Left colon (tissue), 2 donors: ENCODE results near the gene STK32B. TPM values are rescaled to one million over a fixed set of nuclear protein-coding genes. Genes with fewer than 3 reads are reported as not detected.

Experiments
- ATAC-seq: fragments of 200-7000 bp; cut with Tn5 transposase; one replicate; pipeline ENCODE4 v1.9.1; 2020; ENCODE audit warnings: mild to moderate bottlenecking, moderate library complexity
- DNase-seq, 2 donors: peaks; one replicate each; pipeline ENCODE4 v3.0.0-alpha.2; 2020
- intact Hi-C, 2 donors: fragments of 100-400 bp; cut with DNase I in 1 of 2; cut with micrococcal nuclease in 1 of 2; formaldehyde crosslinking; loops; one replicate each; pipeline versions ENCODE4 v1.11.2 to v1.14.0; 2022; cut with DNase I, micrococcal nuclease
- total RNA-seq, 2 donors: library from RNA; stranded (reverse); fragmentation: NEBNext Ultra II Directional; extraction: Animal tissue kit (Norgen Biotek cat#: 25700); gene quantifications; one replicate each; pipeline ENCODE4 v1.2.1, GENCODE V29; 2021
- donor health status: DM: no; HTN: no; CAD: no.
- donor health status: DM: yes; HTN: yes; CAD: no.

The STK32B gene
- total RNA-seq, 2 donors from 2014 or later: 0.40 to 0.78 TPM

DNA sequence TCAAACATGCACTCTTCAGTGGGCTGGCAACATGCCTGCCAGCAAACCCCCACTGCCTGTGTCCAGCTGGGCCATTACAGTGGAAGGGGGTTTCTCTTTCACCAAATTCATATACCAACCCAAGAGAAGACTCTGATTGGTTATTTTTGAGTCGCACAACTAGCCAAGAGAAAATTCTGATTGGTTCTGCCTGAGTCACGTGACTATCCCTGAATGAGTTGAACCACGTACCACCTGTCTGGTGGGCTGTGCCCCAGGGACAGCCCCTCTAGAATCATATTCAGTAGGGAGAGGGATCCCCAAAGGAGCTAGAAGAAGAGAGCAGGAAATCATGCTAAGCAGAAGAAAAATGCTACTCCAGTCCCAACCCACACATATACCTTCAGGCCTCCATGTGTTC lies 313.1 kb downstream of the STK32B start:
- ATAC-seq (no peak), DNase-seq (no peak)
- intact Hi-C loops: no loop called here

DNA sequence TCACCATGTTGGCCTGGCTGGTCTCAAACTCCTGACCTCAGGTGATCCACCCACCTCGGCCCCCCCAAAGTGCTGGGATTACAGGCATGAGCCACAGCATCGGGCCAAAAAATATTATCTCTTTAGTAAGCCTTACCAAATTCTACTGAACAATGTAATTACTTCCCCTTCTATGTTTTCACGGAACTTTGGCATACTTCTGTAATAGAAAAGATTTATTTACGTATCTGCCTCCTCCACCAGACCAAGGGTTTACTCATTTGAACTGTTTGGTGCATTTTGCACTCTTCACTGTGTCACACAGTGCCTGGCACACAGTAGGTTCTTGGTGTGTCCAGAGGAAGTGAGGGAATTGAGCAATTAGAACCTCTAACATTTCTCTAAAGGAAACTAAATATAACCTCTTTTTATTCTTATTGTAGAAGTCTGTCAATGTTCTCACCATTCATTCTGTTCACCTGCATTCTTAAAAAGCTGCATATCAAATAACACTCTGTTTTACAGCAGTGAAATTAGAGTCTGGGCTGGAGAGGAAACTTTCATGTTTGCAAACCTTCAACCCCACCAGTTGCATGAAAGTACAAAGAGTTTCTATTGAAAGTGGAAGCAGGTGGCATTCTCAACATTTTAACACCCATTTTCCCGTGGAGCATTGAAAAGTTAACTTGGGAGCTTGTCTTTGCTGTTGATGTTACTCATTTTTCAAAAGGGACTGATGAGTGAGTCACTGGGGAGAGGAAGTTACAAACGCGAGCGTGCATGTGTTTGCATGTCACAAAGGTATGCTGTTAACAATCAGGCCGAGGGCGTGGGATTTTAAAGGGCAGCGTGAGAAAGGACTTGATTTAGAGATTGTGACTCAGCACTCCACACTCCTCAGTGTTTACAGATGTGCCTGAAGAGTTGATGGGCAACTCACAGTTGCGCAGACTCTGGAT lies 314.1 kb downstream of the STK32B start:
- peak; percentile 72 for ATAC-seq
- no peak for DNase-seq

DNA sequence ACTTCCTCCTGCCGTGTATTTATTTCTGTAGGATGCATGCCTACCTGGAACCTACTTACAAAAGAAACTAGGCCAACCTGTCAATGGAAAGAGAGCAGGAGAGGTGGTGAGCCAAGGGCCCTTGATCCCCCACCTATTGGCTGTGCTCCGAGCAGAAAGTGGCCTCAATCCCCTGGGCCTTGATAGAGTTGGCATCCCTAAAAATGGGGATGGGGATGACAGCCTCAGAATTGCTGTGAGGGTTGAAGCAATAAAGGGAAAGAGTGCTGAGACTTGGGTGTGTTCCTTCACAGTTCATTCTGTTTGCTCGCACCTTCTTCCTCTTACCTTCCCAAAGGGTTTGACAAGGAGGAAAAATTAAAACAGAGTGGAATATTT lies 314.7 kb downstream of the STK32B start:
- DNase-seq (no peak), ATAC-seq (no peak)
- intact Hi-C loops: no loop called here

More for the DNA sequence above, 314.1 kb downstream of the STK32B start:
- intact Hi-C loops: no loop called here

DNA sequence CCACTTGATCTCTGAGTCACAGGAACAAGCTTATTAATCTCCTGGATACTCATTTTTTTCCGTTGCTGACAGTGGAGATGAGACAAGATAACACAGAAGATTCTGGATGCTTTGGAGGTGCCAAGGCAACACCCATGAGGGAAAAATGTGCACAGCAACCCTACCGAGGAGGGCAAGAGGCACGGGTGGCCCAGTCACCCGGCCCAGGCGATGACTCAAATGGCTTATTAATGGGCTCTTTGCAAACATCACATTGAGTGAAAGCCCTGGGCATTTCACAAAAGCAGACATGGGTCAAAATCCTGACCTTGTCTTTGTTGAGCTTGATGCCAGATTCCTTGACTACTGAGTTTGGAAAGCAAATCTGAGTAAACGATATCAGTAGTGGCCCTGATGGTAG lies 315.1 kb downstream of the STK32B start:
- intact Hi-C loops: no loop called here
- DNase-seq (no peak), ATAC-seq (no peak)

DNA sequence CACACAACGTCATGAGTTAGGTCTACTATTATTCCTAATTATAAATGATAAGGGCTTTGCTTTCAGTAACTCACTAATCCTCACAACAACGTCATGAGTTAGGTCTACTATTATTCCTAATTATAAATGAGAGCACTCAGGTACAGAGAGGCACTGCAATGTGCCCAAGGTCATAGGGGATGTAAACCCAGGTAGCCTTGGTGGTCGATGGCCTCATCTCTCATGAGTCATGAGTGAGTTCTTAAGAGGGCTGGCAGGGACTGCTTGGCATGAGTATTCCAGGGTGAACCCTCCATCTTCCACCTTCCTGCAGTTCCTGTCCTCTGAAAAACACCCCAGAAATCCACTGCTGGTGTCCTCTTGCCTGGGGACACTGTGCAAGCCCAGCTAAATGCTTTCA lies 317.1 kb downstream of the STK32B start:
- ATAC-seq (no peak), DNase-seq (no peak)
- intact Hi-C loops: no loop called here

DNA sequence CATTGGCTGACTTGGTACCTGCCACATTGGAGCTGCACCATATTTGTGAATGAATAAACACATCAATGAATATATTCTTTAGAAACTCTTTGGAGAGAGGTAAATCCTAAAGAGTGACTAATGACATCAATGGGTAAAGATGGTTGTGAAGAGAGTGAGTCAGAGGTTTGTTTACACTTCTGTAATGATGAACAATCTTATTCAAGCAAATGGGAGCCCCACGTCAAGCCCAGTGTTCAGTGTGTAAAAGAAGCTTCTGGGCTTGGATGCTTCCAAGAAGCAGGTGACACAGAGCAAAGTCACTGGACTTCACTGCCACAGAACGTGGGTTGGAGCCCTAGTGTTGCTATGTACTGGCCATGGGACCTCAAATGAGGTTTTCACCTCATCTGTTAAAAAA lies 319.0 kb downstream of the STK32B start:
- ATAC-seq: no peak
- DNase-seq: no peak
- intact Hi-C loops: no loop called here

DNA sequence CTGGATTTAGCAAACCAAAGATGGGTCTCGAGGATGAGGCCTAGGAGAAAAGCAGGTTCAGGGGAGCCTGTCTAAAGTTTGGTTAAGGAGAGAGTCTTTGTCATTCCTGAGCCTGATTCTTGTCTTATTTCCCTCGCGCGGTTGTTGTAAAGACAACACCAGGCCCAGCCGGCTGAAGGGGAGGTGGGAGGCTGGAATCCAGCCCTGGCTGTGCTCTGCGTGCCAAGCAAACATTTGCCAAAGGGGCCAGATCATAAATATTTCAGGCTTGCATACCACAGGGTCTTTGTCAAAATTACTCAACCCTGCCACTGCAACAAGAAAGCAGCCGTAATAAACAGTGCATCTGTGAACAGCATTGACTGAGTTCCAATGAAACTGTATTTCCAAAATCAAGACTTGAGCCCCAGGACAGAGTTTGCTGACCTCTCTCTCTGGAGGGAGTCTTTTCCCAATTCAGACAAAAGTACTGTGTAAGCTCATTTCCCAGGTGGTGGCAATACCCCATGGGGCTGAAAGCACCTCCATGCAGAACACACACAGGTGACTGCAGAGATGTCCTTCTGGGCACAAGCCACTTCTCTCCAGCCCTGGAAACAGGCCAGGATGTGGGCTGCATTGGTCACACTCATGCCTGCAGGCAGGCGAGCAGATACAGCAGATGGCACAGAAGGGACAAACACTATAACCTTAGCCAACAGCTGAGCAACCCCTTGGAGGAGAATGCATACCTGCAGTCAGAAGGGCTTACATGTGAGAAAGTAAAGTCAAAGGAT lies 320.3 kb downstream of the STK32B start:
- ATAC-seq (no peak), DNase-seq (no peak)
- intact Hi-C loops: no loop called here

DNA sequence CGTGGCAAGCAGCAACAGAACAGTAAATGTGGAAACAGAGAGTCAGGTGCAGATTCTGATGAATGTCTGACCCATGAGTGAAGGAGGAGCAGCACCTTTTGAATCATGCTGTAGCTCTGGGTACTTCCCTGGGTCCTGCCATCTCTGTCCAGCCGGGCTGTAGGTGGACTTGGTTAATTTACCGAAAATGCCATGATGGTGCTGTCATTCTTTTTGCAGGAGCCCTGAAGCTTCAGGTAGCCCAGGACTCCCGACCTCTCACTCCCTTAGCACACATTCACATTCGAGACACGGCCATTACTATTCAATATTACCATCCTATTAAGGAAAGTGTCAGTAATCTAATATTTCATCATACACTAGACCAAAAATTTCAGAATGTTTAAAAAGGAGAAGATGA lies 320.9 kb downstream of the STK32B start:
- DNase-seq (no peak), ATAC-seq (no peak)
- intact Hi-C loops: no loop called here

DNA sequence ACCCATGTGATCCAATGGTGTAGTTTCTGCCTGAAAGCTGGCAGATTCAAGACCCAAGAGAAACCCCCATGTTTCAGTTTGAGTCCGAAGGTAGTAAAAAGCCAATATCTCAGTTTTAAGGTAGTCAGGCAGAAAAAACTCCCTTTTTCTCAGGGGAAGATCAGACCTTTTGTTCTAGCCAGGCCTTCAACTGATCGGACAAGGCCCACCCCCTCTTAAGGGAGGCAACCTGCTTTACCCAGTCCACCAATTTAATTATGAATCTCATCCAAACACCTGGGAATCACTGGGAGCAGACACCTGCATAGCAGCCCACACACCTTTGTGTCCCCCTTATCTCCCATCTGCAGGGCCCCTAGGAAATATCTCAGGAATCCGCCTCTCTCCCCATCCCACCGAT lies 322.0 kb downstream of the STK32B start:
- ATAC-seq (no peak), DNase-seq (no peak)
- intact Hi-C loops: no loop called here

DNA sequence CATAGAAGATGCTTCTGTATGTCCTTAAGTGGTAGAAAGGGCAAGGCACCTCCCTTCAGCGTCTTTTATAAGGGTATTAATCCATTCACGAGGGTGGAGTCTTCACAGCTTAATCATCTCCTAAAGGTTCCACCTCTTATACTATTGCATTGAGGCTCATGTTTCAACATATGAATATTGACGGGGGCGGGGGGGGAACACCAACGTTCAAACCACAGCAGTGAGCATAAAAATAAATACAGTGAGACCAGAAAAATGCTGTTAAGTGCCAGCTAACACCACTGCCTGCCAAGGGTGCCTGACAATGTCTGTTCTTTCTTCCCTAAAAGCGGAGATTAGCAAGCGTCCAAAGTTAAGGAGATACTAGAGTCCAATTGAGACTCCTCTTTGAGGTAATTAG lies 323.3 kb downstream of the STK32B start:
- no peak for ATAC-seq
- intact Hi-C loops: no loop called here
- no peak for DNase-seq

DNA sequence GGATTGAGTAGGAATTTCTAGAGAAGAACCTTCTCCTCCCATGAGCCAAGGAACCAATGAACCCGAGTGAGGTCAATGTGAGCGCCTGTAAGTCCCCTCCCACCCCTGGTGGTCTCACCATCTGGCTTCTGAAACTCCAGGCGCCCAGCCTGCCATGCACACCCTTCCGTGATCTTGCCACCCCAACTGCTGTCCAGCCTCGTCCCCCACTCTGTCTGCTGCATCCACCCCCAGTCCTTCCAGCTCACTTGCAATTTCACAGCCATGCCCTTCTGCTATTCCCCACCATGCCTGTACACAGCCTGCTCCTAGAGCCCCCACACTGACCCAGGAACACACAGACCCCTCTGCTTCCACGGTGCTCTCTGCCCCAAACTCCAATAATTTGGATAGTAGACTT lies 323.7 kb downstream of the STK32B start:
- no peak for DNase-seq
- ATAC-seq: no peak
- intact Hi-C loops: no loop called here

DNA sequence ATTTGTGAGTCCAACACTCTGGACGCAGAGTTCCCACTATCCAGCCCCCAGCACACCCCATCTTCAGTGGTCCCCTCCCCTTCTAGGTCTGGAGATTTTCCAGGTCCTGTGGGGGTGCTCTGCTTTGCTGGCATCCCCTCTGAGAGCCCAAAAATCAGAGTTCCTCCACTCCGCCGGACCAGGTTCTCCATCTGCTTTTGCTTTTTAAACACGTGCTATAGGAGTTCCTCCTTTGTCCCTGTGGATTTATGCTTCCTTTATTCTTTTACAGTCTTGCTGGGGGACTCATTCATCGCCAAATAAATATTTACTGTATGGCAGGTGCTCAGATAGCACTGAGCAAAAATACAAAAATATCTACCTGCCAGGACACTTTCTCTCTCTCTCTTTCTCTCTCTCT lies 324.7 kb downstream of the STK32B start:
- ATAC-seq: no peak
- intact Hi-C loops: no loop called here
- no peak for DNase-seq

DNA sequence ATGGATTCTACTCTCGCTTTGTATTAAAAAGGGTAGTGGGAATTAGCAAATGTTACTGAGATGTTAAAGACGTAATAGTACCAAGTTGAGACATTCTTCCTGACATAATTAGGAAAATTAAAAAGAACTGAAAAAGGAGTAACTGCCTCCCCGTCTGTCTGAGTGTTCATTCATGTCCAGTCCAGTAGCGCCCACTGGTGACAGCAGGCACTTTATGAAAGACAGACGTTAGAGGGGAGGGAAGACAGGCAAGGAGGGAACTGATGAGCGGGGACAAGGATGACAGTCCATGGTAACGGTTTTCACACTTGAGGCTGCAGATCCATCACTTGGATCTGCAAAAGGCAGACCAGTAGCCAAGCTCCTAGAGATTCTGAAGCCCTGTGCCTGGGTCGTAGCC lies 326.7 kb downstream of the STK32B start:
- DNase-seq (no peak), ATAC-seq (no peak)
- intact Hi-C loops: no loop called here

DNA sequence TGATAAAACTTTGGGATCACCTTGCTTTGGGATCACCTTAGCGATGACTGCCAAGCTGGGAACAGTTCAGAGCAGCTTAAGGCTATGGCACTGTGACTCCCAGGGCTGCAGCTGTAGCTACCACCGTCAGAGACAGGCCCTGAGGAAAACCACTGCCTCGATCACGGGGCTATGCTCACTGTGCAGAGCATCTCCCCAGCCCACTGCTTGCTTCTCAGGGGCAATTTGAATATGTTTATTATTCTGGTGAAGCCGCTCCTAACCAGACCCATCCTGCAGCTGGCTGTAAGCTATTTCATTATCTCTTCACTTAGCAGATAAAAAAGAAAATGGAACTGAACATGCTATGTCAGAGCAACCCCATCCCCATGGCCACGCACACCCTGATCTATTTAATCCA lies 328.6 kb downstream of the STK32B start:
- intact Hi-C loops: no loop called here
- DNase-seq (no peak), ATAC-seq (no peak)

DNA sequence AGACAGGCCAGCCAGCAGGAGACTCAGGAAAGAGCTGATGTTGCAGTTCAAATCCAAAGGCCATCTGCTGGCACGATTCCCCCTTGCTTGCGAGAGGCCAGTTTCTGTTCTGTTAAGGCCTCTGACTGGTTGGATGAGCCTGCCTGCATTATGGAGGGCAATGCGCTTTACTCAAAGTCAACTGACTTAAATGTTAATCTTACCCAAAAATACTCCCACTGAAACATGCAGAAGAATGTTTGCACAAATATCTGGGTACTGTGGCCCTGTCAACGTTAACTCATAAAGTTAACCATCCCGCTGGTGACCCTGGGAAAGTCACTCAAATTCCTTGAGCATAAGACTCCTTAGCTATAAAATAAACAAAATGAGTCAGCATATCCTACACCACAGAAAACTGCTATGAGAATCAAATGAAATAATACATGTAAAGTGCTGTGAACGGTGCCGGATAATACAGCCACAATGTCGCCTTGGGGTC lies 330.7 kb downstream of the STK32B start:
- no peak for DNase-seq
- intact Hi-C loops: no loop called here
- no peak for ATAC-seq

DNA sequence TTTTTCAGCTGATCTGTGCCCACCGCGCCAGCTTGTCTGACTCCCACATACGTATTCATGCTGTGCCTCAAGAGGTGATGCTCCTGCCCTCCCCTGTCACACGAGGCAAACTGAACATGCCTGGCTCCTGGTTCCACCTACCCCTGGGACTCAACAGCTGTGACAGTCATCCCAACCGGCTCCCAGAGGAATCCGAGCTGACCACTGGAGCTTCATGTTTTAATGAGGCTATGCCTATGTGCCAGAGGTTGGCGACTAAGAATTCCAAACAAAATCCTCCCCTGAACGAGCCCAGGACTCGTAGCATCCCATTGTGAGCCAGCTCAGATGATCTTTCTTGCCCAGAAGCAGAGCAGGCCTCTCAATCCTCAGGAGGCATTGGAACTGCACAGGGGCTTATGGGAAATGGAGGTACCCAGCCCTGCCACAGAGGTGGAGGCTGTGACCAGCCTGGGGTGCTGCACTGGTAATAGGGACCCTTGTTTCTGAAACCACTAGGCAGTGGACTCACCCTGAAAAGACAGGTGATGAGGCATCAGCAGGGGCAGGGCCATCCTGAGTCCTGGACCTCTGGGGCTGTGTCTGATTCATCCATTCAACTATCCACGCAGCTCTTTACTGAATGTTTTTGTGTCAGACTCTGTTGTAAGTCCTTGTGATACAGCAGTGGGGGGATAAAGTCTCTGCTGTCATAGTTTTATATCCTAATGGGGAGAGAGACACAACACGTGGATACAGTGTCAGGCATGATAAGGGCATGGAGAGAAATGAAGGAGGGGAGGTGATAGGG lies 332.1 kb downstream of the STK32B start:
- no peak for ATAC-seq
- DNase-seq: no peak
- intact Hi-C loops: no loop called here

DNA sequence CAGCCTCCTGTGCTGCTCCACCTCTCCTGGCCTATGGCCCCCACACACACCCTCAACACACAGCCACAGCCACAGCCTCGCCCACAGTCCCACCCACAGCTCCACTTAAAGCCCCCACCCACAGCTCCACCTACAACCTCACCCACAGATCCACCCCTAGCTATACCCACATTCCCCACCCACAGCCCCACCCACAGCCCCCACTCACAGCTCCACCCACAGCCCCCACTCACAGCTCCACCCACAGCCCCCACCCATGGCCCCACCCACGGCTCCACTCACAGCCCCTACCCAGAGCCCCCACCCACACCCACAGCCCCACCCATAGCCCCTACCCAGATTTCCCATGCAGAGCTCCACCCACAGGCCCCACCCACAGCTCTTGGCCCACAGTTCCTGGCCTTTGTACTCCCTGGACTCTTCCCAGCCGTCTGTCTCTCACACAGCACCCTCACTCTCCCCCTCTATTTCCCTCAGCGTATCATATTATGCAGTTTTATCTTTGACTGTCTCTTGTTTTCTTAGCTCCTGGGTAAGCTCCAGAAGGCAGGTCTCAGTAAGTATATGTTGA lies 334.5 kb downstream of the STK32B start:
- ATAC-seq: peak; percentile 92
- intact Hi-C loops: no loop called here
- DNase-seq: peak; percentile 81 to 84

DNA sequence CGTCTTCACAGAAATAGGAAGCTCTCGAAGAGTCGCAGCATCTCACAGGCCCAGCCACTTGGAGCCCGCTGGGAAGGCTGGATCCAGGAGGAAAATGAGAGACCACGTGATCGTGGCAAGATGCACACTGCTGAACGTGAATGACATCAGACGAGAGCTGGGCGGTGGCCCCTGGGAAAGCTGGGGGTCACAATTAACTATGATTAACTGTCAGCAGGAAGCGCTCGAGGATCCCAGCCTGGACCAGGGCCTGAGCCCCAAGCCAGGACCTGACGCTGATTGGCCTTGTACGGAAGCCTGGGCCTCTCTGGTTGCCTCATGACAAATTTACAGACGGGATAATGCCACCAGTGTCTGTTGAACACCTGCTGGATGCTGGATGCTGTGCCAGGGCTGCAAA lies 335.6 kb downstream of the STK32B start:
- ATAC-seq (no peak), DNase-seq (no peak)
- intact Hi-C loops: no loop called here

DNA sequence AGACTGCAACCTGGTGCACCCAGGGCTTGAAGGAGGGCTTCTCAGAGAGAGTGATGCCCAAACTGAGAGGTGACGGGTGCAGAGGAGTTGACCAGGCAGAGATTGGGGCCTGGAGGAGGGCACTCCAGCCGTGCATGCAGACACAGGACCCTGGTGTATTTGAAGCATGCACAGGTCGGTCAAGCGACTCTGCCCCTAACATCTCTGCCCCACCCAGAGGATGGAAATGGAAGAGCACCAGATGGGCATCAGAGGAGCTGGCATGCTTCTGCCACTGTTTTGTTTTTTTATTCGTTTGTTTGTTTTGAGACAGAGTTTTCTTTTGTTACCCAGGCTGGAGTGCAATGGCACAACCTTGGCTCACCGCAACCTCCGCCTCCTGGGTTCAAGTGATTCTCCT lies 336.2 kb downstream of the STK32B start:
- ATAC-seq: no peak
- intact Hi-C loops: no loop called here
- DNase-seq: no peak
